Prostate gland (tissue), 2 donors: ENCODE data around the gene GNAS. TPM values are rescaled to one million over a fixed set of nuclear protein-coding genes. Genes with fewer than 3 reads are reported as not detected.

Experiments
- DNase-seq: peaks from one replicate; pipeline ENCODE4 v3.0.0-alpha.2; 2019; ENCODE audit warnings: low spot score
- H3K27ac ChIP-seq, 2 donors: fragments of 200-600 bp; sonication (generic); 2 replicates each; pipeline ENCODE4 v1.5.1; 2017 to 2019
- H3K27me3 ChIP-seq: fragments of 200-600 bp; sonication (generic); replicated peaks from 2 replicates; pipeline ENCODE4 v1.5.1; 2019; ENCODE audit not compliant: insufficient read depth
- H3K36me3 ChIP-seq, 2 donors: fragments of 200-600 bp; sonication (generic); 1 replicate in 1 of 2; 2 replicates in 1 of 2; pipeline versions ENCODE4 v1.5.1 to v1.8.1; 2017 to 2019
- H3K4me1 ChIP-seq: fragments of 200-600 bp; sonication (generic); replicated peaks from 2 replicates; pipeline ENCODE4 v1.5.1; 2019
- H3K4me3 ChIP-seq, 2 donors: fragments of 200-600 bp; sonication (generic); 2 replicates each; pipeline ENCODE4 v1.5.1; 2017 to 2019
- H3K9me3 ChIP-seq: fragments of 200-600 bp; sonication (generic); 2 replicates; pipeline ENCODE4 v1.5.1; 2017
- CTCF ChIP-seq, 4 experiments: fragments of 200-600 bp in 2 of 4; fragments of 450-650 bp in 2 of 4; sonication (generic) in 2 of 4; IDR thresholded peaks; 1 replicate in 3 of 4; 2 replicates in 1 of 4; pipeline ENCODE4 v1.5.1; 2016 to 2019; ENCODE audit warnings: antibody characterized with exemption in 4 of 4, mild to moderate bottlenecking in 2 of 4, moderate library complexity in 2 of 4
- POLR2A ChIP-seq: fragments of 450-650 bp; IDR thresholded peaks from one replicate; pipeline ENCODE4 v1.6.1; 2016; ENCODE audit warnings: antibody characterized with exemption, mild to moderate bottlenecking
- POLR2AphosphoS5 ChIP-seq: sonication (generic); formaldehyde crosslinking; IDR thresholded peaks from one replicate; pipeline ENCODE4 v1.6.1; 2017; ENCODE audit warnings: antibody characterized with exemption
- WGBS: methylation state at CpG from one replicate; pipeline ENCODE4 v1.1.5; 2018; 5-methylcytosine and 5-hydroxymethylcytosine counted together
- intact Hi-C: fragments of 100-400 bp; cut with DNase I; formaldehyde crosslinking; loops from one replicate; pipeline ENCODE4 v1.14.2; 2022
- total RNA-seq, 2 donors: library from RNA; depleted of rRNA; stranded (reverse); fragments of >200 nt; gene quantifications; one replicate each; pipeline ENCODE4 v1.1.0, GENCODE V29; 2016

Gene GNAS
- total RNA-seq, 2 donors from 2014 or later = 644 to 900 TPM

DNA sequence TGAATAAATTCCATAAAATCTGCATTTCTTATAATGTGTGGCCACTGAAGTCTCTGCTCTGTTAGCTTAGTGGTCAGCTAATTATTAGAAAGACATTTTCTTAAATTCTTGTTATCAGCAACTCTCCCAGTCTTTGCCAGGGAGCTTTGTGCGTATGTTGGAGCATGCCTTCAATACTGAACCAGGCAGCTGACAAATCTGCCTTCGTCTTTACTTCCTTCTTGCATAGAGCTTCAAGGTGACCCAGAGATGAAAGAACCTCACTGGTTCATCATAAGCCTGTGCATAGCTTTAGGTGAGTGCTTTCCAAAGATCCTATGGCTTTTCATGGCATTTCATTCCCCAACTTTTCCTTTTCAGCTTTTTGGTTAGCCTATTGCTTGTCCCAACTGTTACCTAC is 85.6 kb downstream of the GNAS start:
- WGBS = 67% methylated on average over 2 of the region's 2 CpGs
- no peaks in the 10 kb centered on the region for H3K9me3 ChIP-seq
- intact Hi-C loops = no loop called here

DNA sequence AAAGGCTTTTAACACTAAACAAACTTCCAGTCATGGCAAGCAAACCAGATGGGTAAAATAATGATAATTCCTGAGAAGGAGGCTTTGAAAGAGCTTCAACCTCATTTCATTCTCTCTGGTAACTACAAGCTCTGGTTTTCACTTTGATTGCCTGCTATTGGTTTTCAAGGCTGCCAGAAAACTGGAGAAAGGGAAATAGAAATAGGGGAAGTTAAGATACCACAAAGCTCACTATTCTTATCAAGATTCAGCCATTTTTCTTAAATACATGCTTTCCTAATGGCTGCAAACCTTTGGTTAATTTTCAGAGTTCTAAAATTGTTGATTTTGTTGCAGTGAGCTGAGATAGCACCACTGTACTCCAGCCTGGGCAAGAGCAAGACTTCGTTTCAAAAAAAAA is 86.0 kb downstream of the GNAS start:
- H3K4me3 ChIP-seq = no peak overlapping the region
- no peak for DNase-seq
- H3K4me1 ChIP-seq = no peaks in the 10 kb centered on the region
- 48% methylated on average over 1 of the region's 1 CpG for WGBS
- no peaks in the 10 kb centered on the region for H3K27me3 ChIP-seq
- TF ChIP-seq POLR2AphosphoS5 (no peak), CTCF (IDR thresholded peaks at IDR 0.05) (no peak), POLR2A (no peak)
- H3K27ac ChIP-seq = no peak overlapping the region
- H3K36me3 ChIP-seq = no peaks in the 10 kb centered on the region
- H3K9me3 ChIP-seq = no peaks in the 10 kb centered on the region
- intact Hi-C loops = no loop called here

More for the DNA sequence above, 85.6 kb downstream of the GNAS start:
- no peak for DNase-seq
- no peaks in the 10 kb centered on the region for H3K36me3 ChIP-seq
- H3K27me3 ChIP-seq = no peaks in the 10 kb centered on the region
- H3K4me3 ChIP-seq = no peak overlapping the region
- no peak for TF ChIP-seq CTCF (IDR thresholded peaks at IDR 0.05)
- no peak for TF ChIP-seq POLR2AphosphoS5
- TF ChIP-seq POLR2A = no peak
- no peak overlapping the region for H3K27ac ChIP-seq
- no peaks in the 10 kb centered on the region for H3K4me1 ChIP-seq

GRCh38 chr20:58941471-58941870 is 89.0 kb downstream of the GNAS start:
- intact Hi-C loops = no loop called here
- Histone ChIP-seq H3K27ac (no peak overlapping the region), H3K4me3 (no peak overlapping the region), H3K36me3 (no peaks in the 10 kb centered on the region), H3K9me3 (no peaks in the 10 kb centered on the region), H3K4me1 (no peaks in the 10 kb centered on the region), H3K27me3 (no peaks in the 10 kb centered on the region)
- no peak for DNase-seq
- no peak for TF ChIP-seq CTCF (IDR thresholded peaks at IDR 0.05)
- no peak for TF ChIP-seq POLR2A
- no peak for TF ChIP-seq POLR2AphosphoS5
- 62% methylated on average over 3 of the region's 3 CpGs for whole genome bisulfite sequencing

DNA sequence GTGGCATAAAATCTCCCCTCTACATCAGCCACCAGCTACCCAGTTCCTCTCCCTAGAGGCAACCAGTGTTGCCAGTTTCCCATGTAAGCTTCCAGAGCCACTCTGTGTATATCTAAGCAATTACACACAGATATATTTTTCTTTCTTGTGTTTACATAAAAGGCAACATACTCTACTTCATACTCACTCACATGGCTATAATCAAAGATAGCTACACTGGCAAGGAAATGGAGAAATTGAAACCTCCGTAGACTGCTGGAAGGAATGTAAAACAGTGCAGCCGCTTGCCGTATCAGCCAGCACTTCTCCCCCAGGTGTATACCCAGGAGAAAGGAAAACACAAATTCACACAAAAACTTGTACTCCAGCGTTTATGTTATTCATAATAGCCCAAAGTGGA is 90.0 kb downstream of the GNAS start:
- Histone ChIP-seq H3K4me3 (no peak overlapping the region), H3K36me3 (no peaks in the 10 kb centered on the region), H3K9me3 (no peaks in the 10 kb centered on the region), H3K27me3 (no peaks in the 10 kb centered on the region), H3K4me1 (no peaks in the 10 kb centered on the region), H3K27ac (no peak overlapping the region)
- 46% methylated on average over 4 of the region's 4 CpGs for WGBS
- intact Hi-C loops = no loop called here
- no peak for DNase-seq
- TF ChIP-seq POLR2AphosphoS5 = no peak
- TF ChIP-seq POLR2A = no peak
- no peak for TF ChIP-seq CTCF (IDR thresholded peaks at IDR 0.05)

GRCh38 chr20:58944610-58945009 is 92.1 kb downstream of the GNAS start:
- no peaks in the 10 kb centered on the region for H3K27me3 ChIP-seq
- TF ChIP-seq POLR2AphosphoS5 = no peak
- no peak for TF ChIP-seq CTCF (IDR thresholded peaks at IDR 0.05)
- TF ChIP-seq POLR2A = no peak
- no peaks in the 10 kb centered on the region for H3K36me3 ChIP-seq
- H3K27ac ChIP-seq = no peak overlapping the region
- no peak overlapping the region for H3K4me3 ChIP-seq
- 53% methylated on average over 5 of the region's 5 CpGs for WGBS
- intact Hi-C loops = no loop called here
- DNase-seq = no peak
- no peaks in the 10 kb centered on the region for H3K4me1 ChIP-seq
- no peaks in the 10 kb centered on the region for H3K9me3 ChIP-seq
